ENCODE data around the gene KLHL40. TPM values are rescaled to one million over a fixed set of nuclear protein-coding genes. Genes with fewer than 3 reads are reported as not detected.

Gene KLHL40
- total and polyA plus RNA-seq, 2 donors (not counting 3 experiments of a cell fraction or from before 2014, with no cell fraction given), result not detected

GRCh38 chr3:42653303-42653559, 32.1 kb upstream of the KLHL40 start:
- Histone ChIP-seq H3K9me3 (replicated peaks; ENCODE audit: control insufficient read depth, insufficient read depth, low read length) (no peaks in the 10 kb centered on the region), H3K79me2 (ENCODE audit: control insufficient read depth, insufficient read depth, low read length) (peaks cover 37% of the 10 kb centered on the region), H4K20me1 (replicated peaks; ENCODE audit: control insufficient read depth, extremely low read depth, insufficient read depth, low read length) (no peaks in the 10 kb centered on the region), H3K9me1 (replicated peaks; ENCODE audit: control insufficient read depth, extremely low read depth, insufficient read depth, low read length) (no peaks in the 10 kb centered on the region), H3K27me3 (ENCODE audit: control insufficient read depth in 2 of 2, insufficient read depth in 2 of 2, low read length in 2 of 2) (no peaks in the 10 kb centered on the region), H3K4me1 (ENCODE audit: control insufficient read depth, extremely low read depth, insufficient read depth, low read length) (peaks cover 36% of the 10 kb centered on the region), H2AFZ (ENCODE audit: low read depth, low read length) (no peak overlapping the region), H3K4me3 (replicated peaks in 1 of 3; ENCODE audit: insufficient read depth in 1 of 3, low read depth in 1 of 3, low read length in 3 of 3) (peak overlapping the region; percentile 76 to 78 (median 77)), H3K4me2 (ENCODE audit: insufficient read depth, low read length) (peak overlapping the region; percentile 79), H3K27ac (ENCODE audit: insufficient read depth, low read depth, low read length) (peak overlapping the region; percentile 57), H3K9ac (replicated peaks; ENCODE audit: extremely low read depth, insufficient read depth, low read length) (peak overlapping the region; percentile 69), H3K36me3 (ENCODE audit: control insufficient read depth in 2 of 2, extremely low read depth in 1 of 2, insufficient read depth in 2 of 2, low read length in 2 of 2) (peaks cover 0 to 7% of the 10 kb centered on the region in 2 experiments)
- intact Hi-C loops (cut with micrococcal nuclease), result no loop called here
- peak; percentile 66 for FAIRE-seq
- POLR2A ChIA-PET, result no interaction called here
- dilution Hi-C loops (cut with MboI; ENCODE audit: extremely low pct_ligation_motif_present, low sequenced_read_pairs), result no loop called here
- DNase-seq (ENCODE audit: low read depth, low spot score), result no peak
- TF ChIP-seq GATA2 (IDR thresholded peaks at IDR 0.05; ENCODE audit: insufficient read depth, insufficient read length, low read depth, low read length) (no peak), JUN (IDR thresholded peaks at IDR 0.05; ENCODE audit: borderline replicate concordance, insufficient read depth, insufficient read length, low read depth) (no peak), EZH2 (IDR thresholded peaks at IDR 0.05; ENCODE audit: borderline replicate concordance, low read depth, low read length, severe bottlenecking) (no peak), MAX (IDR thresholded peaks at IDR 0.05; ENCODE audit: insufficient read depth, insufficient read length) (no peak), MYC (IDR thresholded peaks at IDR 0.05; ENCODE audit: low read depth, low read length) (no peak), FOS (IDR thresholded peaks at IDR 0.05; ENCODE audit: borderline replicate concordance, insufficient read depth, low read length) (no peak), POLR2AphosphoS5 (IDR thresholded peaks at IDR 0.05; ENCODE audit: insufficient read depth, low read depth, low read length) (no peak), POLR2A (IDR thresholded peaks at IDR 0.05; ENCODE audit: low read depth, low read length) (no peak), CTCF (IDR thresholded peaks at IDR 0.05; ENCODE audit: extremely low read depth in 1 of 2, insufficient read depth in 1 of 2, low read depth in 1 of 2, low read length in 2 of 2) (no peak)
- BruUV-seq (replicated peaks), result no TSS peak
- CTCF ChIA-PET, result interaction anchor here (0.9 to 1.8 kb wide), 4 partner anchors 16 to 71 kb away, joined by 3 to 5 read pairs (median 4); partner anchors contain the start of genes NKTR and SEC22C
